GM15510 (cell line): Measurements from ENCODE around the gene CPPED1.

Source experiments
- POLR2A ChIP-seq: IDR thresholded peaks from 3 replicates; pipeline ENCODE4 v1.6.1; 2011; ENCODE audit warnings: borderline replicate concordance; ENCODE audit not compliant: insufficient read length; ENCODE audit errors: extremely low read depth

The CPPED1 gene

GRCh38 chr16:12781777-12782176 lies 21.9 kb downstream of the CPPED1 start:
- TF ChIP-seq POLR2A: no peak

GRCh38 chr16:12780467-12780866 lies 23.2 kb downstream of the CPPED1 start:
- TF ChIP-seq POLR2A: no peak

- TF ChIP-seq POLR2A: no peak
Observed at GRCh38 chr16:12778726-12779125, 25.0 kb downstream of the CPPED1 start.

GRCh38 chr16:12775656-12776236 lies 27.9 kb downstream of the CPPED1 start:
- TF ChIP-seq POLR2A: no peak

- TF ChIP-seq POLR2A: no peak
Observed at GRCh38 chr16:12773221-12773620, 30.5 kb downstream of the CPPED1 start.

GRCh38 chr16:12771341-12771798 lies 32.3 kb downstream of the CPPED1 start:
- no peak for TF ChIP-seq POLR2A

- no peak for TF ChIP-seq POLR2A
Observed at GRCh38 chr16:12769525-12769924, 34.2 kb downstream of the CPPED1 start.

- TF ChIP-seq POLR2A: no peak
Observed at GRCh38 chr16:12767897-12768296, 35.8 kb downstream of the CPPED1 start.

GRCh38 chr16:12766853-12767252 lies 36.8 kb downstream of the CPPED1 start:
- no peak for TF ChIP-seq POLR2A

GRCh38 chr16:12764813-12765488 lies 38.7 kb downstream of the CPPED1 start:
- TF ChIP-seq POLR2A: no peak

- TF ChIP-seq POLR2A: no peak
Observed at GRCh38 chr16:12763517-12763916, 40.2 kb downstream of the CPPED1 start.

- TF ChIP-seq POLR2A: no peak
Observed at GRCh38 chr16:12760819-12761611, 42.7 kb downstream of the CPPED1 start.

- no peak for TF ChIP-seq POLR2A
Observed at GRCh38 chr16:12758670-12759558, 44.8 kb downstream of the CPPED1 start.

- TF ChIP-seq POLR2A: no peak
Observed at GRCh38 chr16:12758031-12758669, 45.5 kb downstream of the CPPED1 start.

GRCh38 chr16:12757546-12757945 lies 46.1 kb downstream of the CPPED1 start:
- no peak for TF ChIP-seq POLR2A
